Body of pancreas (tissue), 4 donors: ENCODE measurements around the gene NRL.

Experiments used
- POLR2A ChIP-seq, 3 donors: fragments of 450-650 bp; IDR thresholded peaks; one replicate each; pipeline ENCODE4 v1.6.1; 2016; ENCODE audit warnings: antibody characterized with exemption in 3 of 3, mild to moderate bottlenecking in 2 of 3
- TF ChIP-seq, protein P1 (sequence below), 7 experiments: fragments of 450-650 bp in 4 of 7; fragments of 200-600 bp in 3 of 7; sonication (generic) in 3 of 7; IDR thresholded peaks; one replicate each; pipeline ENCODE4 v1.5.1; 2016 to 2019; ENCODE audit warnings: antibody characterized with exemption in 7 of 7

- TF ChIP-seq, protein P1, sequence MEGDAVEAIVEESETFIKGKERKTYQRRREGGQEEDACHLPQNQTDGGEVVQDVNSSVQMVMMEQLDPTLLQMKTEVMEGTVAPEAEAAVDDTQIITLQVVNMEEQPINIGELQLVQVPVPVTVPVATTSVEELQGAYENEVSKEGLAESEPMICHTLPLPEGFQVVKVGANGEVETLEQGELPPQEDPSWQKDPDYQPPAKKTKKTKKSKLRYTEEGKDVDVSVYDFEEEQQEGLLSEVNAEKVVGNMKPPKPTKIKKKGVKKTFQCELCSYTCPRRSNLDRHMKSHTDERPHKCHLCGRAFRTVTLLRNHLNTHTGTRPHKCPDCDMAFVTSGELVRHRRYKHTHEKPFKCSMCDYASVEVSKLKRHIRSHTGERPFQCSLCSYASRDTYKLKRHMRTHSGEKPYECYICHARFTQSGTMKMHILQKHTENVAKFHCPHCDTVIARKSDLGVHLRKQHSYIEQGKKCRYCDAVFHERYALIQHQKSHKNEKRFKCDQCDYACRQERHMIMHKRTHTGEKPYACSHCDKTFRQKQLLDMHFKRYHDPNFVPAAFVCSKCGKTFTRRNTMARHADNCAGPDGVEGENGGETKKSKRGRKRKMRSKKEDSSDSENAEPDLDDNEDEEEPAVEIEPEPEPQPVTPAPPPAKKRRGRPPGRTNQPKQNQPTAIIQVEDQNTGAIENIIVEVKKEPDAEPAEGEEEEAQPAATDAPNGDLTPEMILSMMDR (IDR thresholded peaks at IDR 0.05), result no peak
- TF ChIP-seq POLR2A (IDR thresholded peaks at IDR 0.05), result no peak
Observed at GRCh38 chr14:24130380-24130716, 15.6 kb upstream of the NRL start, which contains the start of gene FITM1.
